K562 (cell line): ENCODE data around the gene SLC38A11. TPM values are rescaled to one million over a fixed set of nuclear protein-coding genes. Genes with fewer than 3 reads are reported as not detected.
"Not testable (repeated sequence)": the region's sequence is repeated elsewhere in the genome, so short reads cannot be mapped to it uniquely, and the experiment has no call there.

Experiments
- ATAC-seq: fragments of 200-7000 bp; cut with Tn5 transposase; 3 replicates; pipeline ENCODE4 v1.9.1; 2020; ENCODE audit warnings: moderate library complexity
- BruUV-seq: library from RNA; stranded (reverse); fragments of 400-500 nt; replicated peaks from 2 replicates; lab custom pipeline; 2021; lab: Mats Ljungman, UMichigan
- CTCF ChIA-PET: fragments of 300-600 bp; formaldehyde crosslinking; extraction: SDS; loops from one replicate; lab custom pipeline; 2021; ENCODE audit warnings: low intra/inter-chr PET ratio; lab: Yijun Ruan, JAX
- POLR2A ChIA-PET: fragments of 300-600, 350-650 bp; sonication (Branson Sonifier 250); formaldehyde crosslinking; extraction: SDS; loops from one replicate; lab custom pipeline; 2021; ENCODE audit warnings: antibody characterized with exemption, inconsistent platforms; lab: Yijun Ruan, JAX
- DNase-seq, 4 experiments: peaks; one replicate each; pipeline versions ENCODE4 v3.0.0 to v3.0.0-alpha.2; 2011 to 2018; ENCODE audit warnings: low spot score in 3 of 4, mixed read lengths in 3 of 4; ENCODE audit errors: extremely low read depth in 1 of 4
- FAIRE-seq: peaks from 2 replicates; lab custom pipeline; 2011; peaks lifted over from hg19 to GRCh38; lab: Jason Lieb, UNC
- H2AFZ ChIP-seq: 2 replicates; pipeline ENCODE4 v1.6.0; 2011; ENCODE audit warnings: low read depth, low read length, control low read depth, inconsistent platforms
- H3K27ac ChIP-seq: fragments of 200-600 bp; 3 replicates; pipeline ENCODE4 v1.8.0; 2011; ENCODE audit warnings: low read depth, mild to moderate bottlenecking, control low read depth, inconsistent platforms, low read length, moderate library complexity, mixed read lengths; ENCODE audit errors: extremely low read depth
- H3K27me3 ChIP-seq, 2 experiments: fragments of 300-600 bp in 1 of 2; 2 replicates in 1 of 2; 3 replicates in 1 of 2; pipeline versions ENCODE4 v1.6.0 to v1.8.0; 2011; ENCODE audit warnings: inconsistent platforms in 2 of 2, low read length in 2 of 2, mild to moderate bottlenecking in 1 of 2, mixed read lengths in 1 of 2, moderate library complexity in 1 of 2; ENCODE audit not compliant: control insufficient read depth in 2 of 2, insufficient read depth in 2 of 2
- H3K36me3 ChIP-seq: fragments of 300-600 bp; 3 replicates; pipeline ENCODE4 v1.8.0; 2011; ENCODE audit warnings: mild to moderate bottlenecking, low read length, inconsistent platforms; ENCODE audit not compliant: control insufficient read depth, insufficient read depth
- H3K4me1 ChIP-seq, 2 experiments: fragments of 200-600 bp in 1 of 2; replicated peaks in 1 of 2; 2 replicates in 1 of 2; 3 replicates in 1 of 2; pipeline versions ENCODE4 v1.5.1 to v1.8.0; 2011; ENCODE audit warnings: inconsistent platforms in 2 of 2, low read length in 2 of 2, mild to moderate bottlenecking in 1 of 2, mixed read lengths in 1 of 2, moderate library complexity in 1 of 2; ENCODE audit not compliant: control insufficient read depth in 2 of 2, insufficient read depth in 2 of 2
- H3K4me2 ChIP-seq: 2 replicates; pipeline ENCODE4 v1.6.1; 2011; ENCODE audit warnings: low read length, control low read depth, inconsistent platforms, mixed read lengths; ENCODE audit not compliant: insufficient read depth
- H3K4me3 ChIP-seq: fragments of 200-600 bp; sonication (generic), shearing (Covaris generic); 2 replicates; pipeline ENCODE4 v1.5.1; 2016; ENCODE audit warnings: control low read depth, inconsistent platforms
- H3K79me2 ChIP-seq: fragments of 200-600 bp; 3 replicates; pipeline ENCODE4 v1.8.0; 2011; ENCODE audit warnings: low read length, inconsistent platforms; ENCODE audit not compliant: control insufficient read depth, insufficient read depth
- H3K9ac ChIP-seq, 2 experiments: 2 replicates each; pipeline versions ENCODE4 v1.6.0 to v1.6.1; 2011; ENCODE audit warnings: low read depth in 2 of 2, low read length in 2 of 2, control low read depth in 1 of 2, inconsistent platforms in 1 of 2, mild to moderate bottlenecking in 1 of 2, mixed read lengths in 1 of 2; ENCODE audit not compliant: insufficient read depth in 1 of 2
- H3K9me1 ChIP-seq: one replicate; pipeline ENCODE4 v1.6.0; 2011; ENCODE audit warnings: inconsistent platforms, mild to moderate bottlenecking, low read length, moderate library complexity; ENCODE audit not compliant: control insufficient read depth, insufficient read depth
- H3K9me3 ChIP-seq: replicated peaks from 2 replicates; pipeline ENCODE4 v1.5.1; 2011; ENCODE audit warnings: low read depth, low read length, inconsistent platforms; ENCODE audit not compliant: control insufficient read depth, insufficient read depth
- H4K20me1 ChIP-seq: replicated peaks from 2 replicates; pipeline ENCODE4 v1.6.1; 2011; ENCODE audit warnings: low read length, inconsistent platforms, mixed read lengths; ENCODE audit not compliant: control insufficient read depth, insufficient read depth
- CHD7 ChIP-seq: fragments of 200-600 bp; sonication (generic); IDR thresholded peaks from one replicate; pipeline ENCODE4 v1.6.1; 2012; ENCODE audit warnings: mild to moderate bottlenecking, low read depth, low read length, inconsistent platforms
- GTF2F1 ChIP-seq: IDR thresholded peaks from 2 replicates; pipeline ENCODE4 v1.6.1; 2011; ENCODE audit warnings: low read depth, low read length, improper control_type of control experiment
- HIVEP1 ChIP-seq: fragments of 250-450 bp; sonication (Bioruptor Pico); IDR thresholded peaks from 2 replicates; pipeline ENCODE4 v1.4.0; 2020; ENCODE audit warnings: mild to moderate bottlenecking
- MAFK ChIP-seq: IDR thresholded peaks from 2 replicates; pipeline ENCODE4 v1.6.1; 2011; ENCODE audit warnings: low read length, improper control_type of control experiment
- MEF2D ChIP-seq: conservative IDR thresholded peaks from 2 replicates; pipeline ENCODE4 v1.6.1; 2016; ENCODE audit warnings: low read depth, missing genetic modification characterization, missing compliant biosample characterization
- NFE2 ChIP-seq: IDR thresholded peaks from 2 replicates; pipeline ENCODE4 v1.6.1; 2014; ENCODE audit warnings: antibody characterized with exemption, low read depth
- PHF20 ChIP-seq: fragments of 450-650 bp; IDR thresholded peaks from 2 replicates; pipeline ENCODE4 v1.6.1; 2018; ENCODE audit not compliant: partially characterized antibody
- SMC3 ChIP-seq: conservative IDR thresholded peaks from 2 replicates; pipeline ENCODE4 v1.6.1; 2011; ENCODE audit warnings: low read depth, low read length, improper control_type of control experiment; ENCODE audit not compliant: insufficient read depth
- TFAM ChIP-seq: fragments of 250-450 bp; sonication (Bioruptor Pico); conservative IDR thresholded peaks from 2 replicates; pipeline ENCODE4 v1.5.0; 2021; ENCODE audit warnings: mild to moderate bottlenecking, moderate library complexity
- YBX1 ChIP-seq: fragments of 450-650 bp; IDR thresholded peaks from 2 replicates; pipeline ENCODE4 v1.7.1; 2016; ENCODE audit warnings: mild to moderate bottlenecking
- ZKSCAN1 ChIP-seq: fragments of 150-350 bp; IDR thresholded peaks from 2 replicates; pipeline ENCODE4 v1.6.1; 2016; ENCODE audit warnings: low read depth, low read length
- ZNF347 ChIP-seq: fragments of 450-650 bp; formaldehyde crosslinking; IDR thresholded peaks from 2 replicates; pipeline ENCODE4 v1.4.0; 2020; ENCODE audit warnings: low read depth, mild to moderate bottlenecking, moderate library complexity
- in situ Hi-C: fragments of 300-500 bp; cut with MboI; formaldehyde crosslinking; loops from 4 replicates; pipeline ENCODE4 v1.15.0; 2018; ENCODE audit warnings: inconsistent platforms, mixed read lengths
- intact Hi-C: fragments of 100-400 bp; cut with micrococcal nuclease; formaldehyde crosslinking; loops from 2 replicates; pipeline ENCODE4 v1.14.2; 2022
- polyA plus RNA-seq, 8 experiments: library from polyadenylated mRNA; depleted of rRNA in 4 of 8; stranded (reverse) in 5 of 8; unstranded in 3 of 8; fragments of >200 nt; fragmentation: Nextera tagmentation in 2 of 8; fragmentation: Illumina TruSeq in 1 of 8; extraction: Ambion mirVana in 2 of 8; extraction: Trizol in 1 of 8; gene quantifications; 2 replicates each; pipeline versions ENCODE4 v1.2.1 to v1.2.3, GENCODE V29; 2011 to 2014; ENCODE audit warnings: inconsistent platforms in 1 of 8, missing spikeins in 1 of 8
- total RNA-seq, 7 experiments: library from RNA; depleted of rRNA in 6 of 7; stranded (reverse); fragments of >200 nt in 6 of 7; fragmentation: Illumina TruSeq in 2 of 7; extraction: Trizol in 2 of 7; gene quantifications; 2 replicates each; pipeline versions ENCODE4 v1.2.1 to v1.2.3, GENCODE V29; 2011 to 2021; ENCODE audit warnings: low replicate concordance in 1 of 7

Gene SLC38A11
- total and polyA plus RNA-seq, 9 of the 15 experiments (the other 6 are each of a cell fraction or from before 2014, with no cell fraction given) = not detected

- TF ChIP-seq CHD7 (no peak), ZNF347 (no peak), TFAM (CRISPR knock-in tag) (no peak), PHF20 (no peak), NFE2 (no peak), YBX1 (no peak), SMC3 (0 out of 2 replicates have a peak, but pooled peaks have one; percentile 33), GTF2F1 (no peak), ZKSCAN1 (no peak), MEF2D (tag) (no peak), HIVEP1 (CRISPR knock-in tag) (no peak), MAFK (peak; percentile 19; the same call in 1 of the 2 replicates)
Observed at GRCh38 chr2:164992818-164993217, 37.5 kb upstream of the SLC38A11 start (continued).

DNA sequence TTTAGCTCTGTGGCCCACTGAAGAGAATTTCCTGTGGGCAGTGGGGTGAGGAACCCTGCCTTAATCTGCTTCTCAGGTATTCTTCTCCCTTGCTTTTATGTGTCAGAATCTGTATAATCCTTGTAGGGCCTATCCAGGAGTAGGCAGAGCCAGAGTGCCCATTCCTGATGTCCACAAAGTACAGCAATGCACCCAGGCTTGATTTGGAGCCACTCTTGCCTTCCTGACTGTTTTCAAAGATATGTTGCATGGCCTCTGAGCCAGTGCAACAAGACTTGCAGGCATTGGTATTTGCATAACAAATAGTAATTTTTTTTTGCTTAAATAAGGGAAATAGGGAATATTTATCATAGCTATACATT, 36.7 kb upstream of the SLC38A11 start:
- H4K20me1 ChIP-seq, H3K9me3 ChIP-seq, H3K4me1 ChIP-seq, H3K9me1 ChIP-seq, H3K4me3 ChIP-seq, H2AFZ ChIP-seq, in situ Hi-C loops, H3K4me2 ChIP-seq, H3K27me3 ChIP-seq, POLR2A ChIA-PET, H3K36me3 ChIP-seq, DNase-seq, ATAC-seq, FAIRE-seq, BruUV-seq, H3K79me2 ChIP-seq, H3K9ac ChIP-seq, H3K27ac ChIP-seq: not testable (repeated sequence)
- intact Hi-C loops = loop anchor here (2.0 to 10.0 kb wide), 7 partner anchors 213 to 1525 kb away; partner anchors contain the start of gene SCN3A
- CTCF ChIA-PET = interaction anchor here (1.0 kb wide), 1 partner anchor 1136 kb away, joined by 3 read pairs; the partner anchor contains the start of gene SCN1A
